ENCODE measurements around the gene NLK.
"Not testable (repeated sequence)": the region's sequence is repeated elsewhere in the genome, so short reads cannot be mapped to it uniquely, and the experiment has no call there.

NLK gene

DNA sequence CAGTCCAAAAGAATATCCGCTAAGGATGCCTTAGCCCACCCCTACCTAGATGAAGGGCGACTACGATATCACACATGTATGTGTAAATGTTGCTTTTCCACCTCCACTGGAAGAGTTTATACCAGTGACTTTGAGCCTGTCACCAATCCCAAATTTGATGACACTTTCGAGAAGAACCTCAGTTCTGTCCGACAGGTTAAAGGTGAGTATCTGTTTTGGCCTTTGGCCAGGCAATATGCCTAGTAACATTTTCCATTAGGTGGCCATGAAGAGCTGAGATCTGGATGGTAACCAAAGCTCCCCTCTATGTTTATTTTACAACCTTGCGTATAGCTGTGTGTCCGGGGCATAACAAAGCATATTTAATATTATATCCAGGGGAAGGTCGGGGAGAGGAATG, 148.5 kb downstream of the NLK start:
- Histone ChIP-seq H3K9me3 (no peaks in the 10 kb centered on the region), H3K4me3 (no peak overlapping the region), H3K4me1 (peaks cover 12% of the 10 kb centered on the region), H3K36me3 (replicated peaks) (peaks cover 3% of the 10 kb centered on the region; the same call in 1 of the 2 replicates), H3K27me3 (ENCODE audit: low read depth) (no peaks in the 10 kb centered on the region)
- in situ Hi-C loops (cut with MboI; ENCODE audit: low sequenced_read_pairs) = no loop called here
- DNase-seq (ENCODE audit: low spot score in 2 of 2) = no peak

GRCh38 chr17:28193241-28193640, 150.8 kb downstream of the NLK start:
- Histone ChIP-seq H3K9me3 (no peaks in the 10 kb centered on the region), H3K4me3 (no peak overlapping the region), H3K27me3 (ENCODE audit: low read depth) (no peaks in the 10 kb centered on the region), H3K36me3 (replicated peaks) (peaks cover 6% of the 10 kb centered on the region; the same call in 1 of the 2 replicates), H3K4me1 (peaks cover 14% of the 10 kb centered on the region)
- no peak for DNase-seq (ENCODE audit: low spot score in 2 of 2)
- in situ Hi-C loops (cut with MboI; ENCODE audit: low sequenced_read_pairs) = no loop called here

GRCh38 chr17:28194382-28194781, 151.9 kb downstream of the NLK start:
- H3K36me3 ChIP-seq (replicated peaks) = peaks cover 6% of the 10 kb centered on the region; the same call in 1 of the 2 replicates
- peaks cover 14% of the 10 kb centered on the region for H3K4me1 ChIP-seq

DNA sequence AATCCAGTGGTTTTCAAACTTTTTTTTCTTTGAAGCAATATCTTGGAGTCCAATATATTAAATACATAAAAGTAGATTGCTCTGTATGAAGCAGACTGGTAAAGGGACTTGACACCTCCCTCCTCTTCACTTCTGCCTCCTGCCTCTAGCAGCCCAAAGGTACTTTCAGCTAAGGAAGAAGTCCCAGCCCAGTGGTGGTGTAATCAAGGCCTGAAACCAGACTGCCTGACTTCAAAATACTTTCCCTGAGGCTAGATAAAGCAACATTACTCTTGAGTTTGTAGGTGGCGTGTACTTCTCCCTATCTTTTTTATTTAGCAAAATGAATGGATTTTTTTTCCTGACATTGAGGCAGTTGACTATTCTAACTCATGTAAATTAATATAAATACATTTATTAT, 154.2 kb downstream of the NLK start:
- in situ Hi-C loops (cut with MboI; ENCODE audit: low sequenced_read_pairs) = no loop called here
- no peaks in the 10 kb centered on the region for H3K27me3 ChIP-seq (ENCODE audit: low read depth)
- H3K4me1 ChIP-seq = peaks cover 14% of the 10 kb centered on the region
- DNase-seq (ENCODE audit: low spot score in 2 of 2) = no peak
- peaks cover 6% of the 10 kb centered on the region; the same call in 1 of the 2 replicates for H3K36me3 ChIP-seq (replicated peaks)
- no peaks in the 10 kb centered on the region for H3K9me3 ChIP-seq
- no peak overlapping the region for H3K4me3 ChIP-seq

More at GRCh38 chr17:28194382-28194781, 151.9 kb downstream of the NLK start:
- no peak for DNase-seq (ENCODE audit: low spot score in 2 of 2)
- H3K4me3 ChIP-seq = no peak overlapping the region
- in situ Hi-C loops (cut with MboI; ENCODE audit: low sequenced_read_pairs) = no loop called here
- no peaks in the 10 kb centered on the region for H3K27me3 ChIP-seq (ENCODE audit: low read depth)
- H3K9me3 ChIP-seq = no peaks in the 10 kb centered on the region

GRCh38 chr17:28199115-28199514, 156.6 kb downstream of the NLK start:
- no peak for DNase-seq (ENCODE audit: low spot score in 2 of 2)
- Histone ChIP-seq H3K4me1 (peaks cover 14% of the 10 kb centered on the region), H3K27me3 (ENCODE audit: low read depth) (no peaks in the 10 kb centered on the region), H3K36me3 (replicated peaks) (peaks cover 6% of the 10 kb centered on the region; the same call in 1 of the 2 replicates), H3K9me3 (no peaks in the 10 kb centered on the region), H3K4me3 (no peak overlapping the region)
- in situ Hi-C loops (cut with MboI; ENCODE audit: low sequenced_read_pairs) = no loop called here

GRCh38 chr17:28199728-28200127, 157.3 kb downstream of the NLK start:
- in situ Hi-C loops (cut with MboI; ENCODE audit: low sequenced_read_pairs) = no loop called here
- H3K9me3 ChIP-seq = no peaks in the 10 kb centered on the region
- H3K36me3 ChIP-seq (replicated peaks) = peaks cover 3% of the 10 kb centered on the region; the same call in 1 of the 2 replicates
- H3K27me3 ChIP-seq (ENCODE audit: low read depth) = no peaks in the 10 kb centered on the region
- DNase-seq (ENCODE audit: low spot score in 2 of 2) = no peak
- peaks cover 14% of the 10 kb centered on the region for H3K4me1 ChIP-seq
- H3K4me3 ChIP-seq = no peak overlapping the region

DNA sequence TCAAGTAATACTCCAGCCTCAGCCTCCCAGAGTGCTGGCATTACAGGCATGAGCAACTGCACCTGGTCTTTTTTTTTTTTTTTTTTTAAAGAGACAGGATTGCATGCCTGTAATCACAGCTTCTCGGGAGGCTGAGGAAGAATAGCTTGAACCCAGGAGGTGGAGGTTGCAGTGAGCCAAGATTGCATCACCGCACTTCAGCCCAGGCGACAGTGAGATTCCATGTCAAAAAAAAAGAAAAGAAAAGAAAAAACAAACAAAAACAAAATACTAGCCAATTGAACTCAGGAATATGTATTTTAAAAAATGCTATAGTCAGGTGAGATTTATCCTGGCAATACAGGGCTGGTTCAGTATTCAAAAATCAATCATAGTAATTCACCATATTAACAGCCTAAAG, 158.8 kb downstream of the NLK start:
- H3K9me3 ChIP-seq = no peaks in the 10 kb centered on the region
- H3K36me3 ChIP-seq (replicated peaks) = peaks cover 3% of the 10 kb centered on the region; the same call in 1 of the 2 replicates
- in situ Hi-C loops (cut with MboI; ENCODE audit: low sequenced_read_pairs) = no loop called here
- no peak overlapping the region for H3K4me3 ChIP-seq
- H3K4me1 ChIP-seq = no peaks in the 10 kb centered on the region; the same call in 1 of the 2 replicates
- no peak for DNase-seq (ENCODE audit: low spot score in 2 of 2)
- H3K27me3 ChIP-seq (ENCODE audit: low read depth) = no peaks in the 10 kb centered on the region

GRCh38 chr17:28204244-28204643, 161.8 kb downstream of the NLK start:
- no peaks in the 10 kb centered on the region for H3K4me1 ChIP-seq
- in situ Hi-C loops (cut with MboI; ENCODE audit: low sequenced_read_pairs) = no loop called here
- no peaks in the 10 kb centered on the region for H3K27me3 ChIP-seq (ENCODE audit: low read depth)
- H3K9me3 ChIP-seq = no peaks in the 10 kb centered on the region
- DNase-seq (ENCODE audit: low spot score in 2 of 2) = no peak
- H3K36me3 ChIP-seq (replicated peaks) = no peaks in the 10 kb centered on the region
- H3K4me3 ChIP-seq = no peak overlapping the region

DNA sequence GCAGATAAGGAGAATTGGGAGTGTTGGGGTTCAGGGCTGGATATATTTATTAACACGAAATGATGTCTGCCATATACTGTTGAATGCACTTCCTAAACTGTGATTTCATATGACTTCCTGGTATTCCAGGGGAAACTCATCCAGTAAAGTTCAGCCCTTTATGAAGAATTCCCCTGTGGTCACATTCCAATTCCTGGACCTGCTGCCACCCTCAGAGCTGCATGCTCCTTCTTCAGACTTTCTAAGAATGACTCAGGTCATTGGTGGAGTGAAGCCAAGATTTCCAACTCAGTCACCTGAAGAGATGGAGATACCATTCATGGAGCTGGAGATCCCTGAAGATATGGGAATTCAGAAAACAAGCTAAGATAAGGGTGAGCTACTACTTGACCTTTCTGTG, 162.3 kb downstream of the NLK start:
- no peaks in the 10 kb centered on the region for H3K4me1 ChIP-seq
- in situ Hi-C loops (cut with MboI; ENCODE audit: low sequenced_read_pairs) = no loop called here
- H3K36me3 ChIP-seq (replicated peaks) = no peaks in the 10 kb centered on the region
- no peaks in the 10 kb centered on the region for H3K9me3 ChIP-seq
- H3K27me3 ChIP-seq (ENCODE audit: low read depth) = no peaks in the 10 kb centered on the region
- H3K4me3 ChIP-seq = no peak overlapping the region
- no peak for DNase-seq (ENCODE audit: low spot score in 2 of 2)

- H3K36me3 ChIP-seq (replicated peaks) = no peaks in the 10 kb centered on the region
- in situ Hi-C loops (cut with MboI; ENCODE audit: low sequenced_read_pairs) = no loop called here
Observed at GRCh38 chr17:28206292-28206691, 163.8 kb downstream of the NLK start.

GRCh38 chr17:28211811-28212210, 169.3 kb downstream of the NLK start:
- Histone ChIP-seq H3K9me3 (no peaks in the 10 kb centered on the region), H3K4me1 (no peaks in the 10 kb centered on the region), H3K27me3 (ENCODE audit: low read depth) (no peaks in the 10 kb centered on the region), H3K36me3 (replicated peaks) (no peaks in the 10 kb centered on the region), H3K4me3 (no peak overlapping the region)
- in situ Hi-C loops (cut with MboI; ENCODE audit: low sequenced_read_pairs) = no loop called here
- DNase-seq (ENCODE audit: low spot score in 2 of 2) = no peak

More at GRCh38 chr17:28206292-28206691, 163.8 kb downstream of the NLK start:
- Histone ChIP-seq H3K9me3 (no peaks in the 10 kb centered on the region), H3K4me3 (no peak overlapping the region), H3K4me1 (no peaks in the 10 kb centered on the region), H3K27me3 (ENCODE audit: low read depth) (no peaks in the 10 kb centered on the region)
- no peak for DNase-seq (ENCODE audit: low spot score in 2 of 2)

GRCh38 chr17:28213578-28213977, 171.1 kb downstream of the NLK start:
- in situ Hi-C loops (cut with MboI; ENCODE audit: low sequenced_read_pairs); H3K4me1 ChIP-seq; H3K4me3 ChIP-seq; H3K27me3 ChIP-seq (ENCODE audit: low read depth); H3K9me3 ChIP-seq; H3K36me3 ChIP-seq (replicated peaks); DNase-seq (ENCODE audit: low spot score in 2 of 2): not testable (repeated sequence)

- Histone ChIP-seq H3K36me3 (replicated peaks) (no peaks in the 10 kb centered on the region), H3K4me3 (no peak overlapping the region), H3K4me1 (no peaks in the 10 kb centered on the region), H3K9me3 (no peaks in the 10 kb centered on the region), H3K27me3 (ENCODE audit: low read depth) (no peaks in the 10 kb centered on the region)
- in situ Hi-C loops (cut with MboI; ENCODE audit: low sequenced_read_pairs) = no loop called here
- no peak for DNase-seq (ENCODE audit: low spot score in 2 of 2)
Observed at GRCh38 chr17:28216052-28216451, 173.6 kb downstream of the NLK start.

GRCh38 chr17:28216528-28216927, 174.1 kb downstream of the NLK start:
- Histone ChIP-seq H3K9me3 (no peaks in the 10 kb centered on the region), H3K36me3 (replicated peaks) (no peaks in the 10 kb centered on the region), H3K27me3 (ENCODE audit: low read depth) (no peaks in the 10 kb centered on the region), H3K4me1 (no peaks in the 10 kb centered on the region), H3K4me3 (no peak overlapping the region)
- in situ Hi-C loops (cut with MboI; ENCODE audit: low sequenced_read_pairs) = no loop called here
- DNase-seq (ENCODE audit: low spot score in 2 of 2) = no peak

GRCh38 chr17:28219771-28220170, 177.3 kb downstream of the NLK start:
- H3K9me3 ChIP-seq = no peaks in the 10 kb centered on the region
- H3K4me1 ChIP-seq = no peaks in the 10 kb centered on the region
- in situ Hi-C loops (cut with MboI; ENCODE audit: low sequenced_read_pairs) = no loop called here
- DNase-seq (ENCODE audit: low spot score in 2 of 2) = no peak
- H3K27me3 ChIP-seq (ENCODE audit: low read depth) = no peaks in the 10 kb centered on the region
- no peaks in the 10 kb centered on the region for H3K36me3 ChIP-seq (replicated peaks)
- no peak overlapping the region for H3K4me3 ChIP-seq

Data from HAP-1 (cell line).